ENCODE measurements around the gene DDX54. TPM values are rescaled to one million over a fixed set of nuclear protein-coding genes. Genes with fewer than 3 reads are reported as not detected.
"Not testable (repeated sequence)": the region's sequence is repeated elsewhere in the genome, so short reads cannot be mapped to it uniquely, and the experiment has no call there.

Gene DDX54
- total RNA-seq, 1 experiment from 2014 or later = 58.7 TPM

GRCh38 chr12:113144806-113145205, 40.5 kb downstream of the DDX54 start:
- DNase-seq (ENCODE audit: low read depth) = no peak

- no peak for DNase-seq (ENCODE audit: low read depth)
Observed at GRCh38 chr12:113143959-113144358, 41.3 kb downstream of the DDX54 start.

GRCh38 chr12:113142886-113143332, 42.4 kb downstream of the DDX54 start:
- DNase-seq (ENCODE audit: low read depth) = no peak

GRCh38 chr12:113142173-113142885, 42.9 kb downstream of the DDX54 start:
- DNase-seq (ENCODE audit: low read depth) = no peak

- DNase-seq (ENCODE audit: low read depth) = not testable (repeated sequence)
Observed at GRCh38 chr12:113141716-113142115, 43.6 kb downstream of the DDX54 start.

GRCh38 chr12:113140706-113141105, 44.6 kb downstream of the DDX54 start:
- DNase-seq (ENCODE audit: low read depth) = no peak

GRCh38 chr12:113138826-113139225, 46.5 kb downstream of the DDX54 start:
- DNase-seq (ENCODE audit: low read depth) = no peak

- no peak for DNase-seq (ENCODE audit: low read depth)
Observed at GRCh38 chr12:113137861-113138783, 47.2 kb downstream of the DDX54 start.

- no peak for DNase-seq (ENCODE audit: low read depth)
Observed at GRCh38 chr12:113136990-113137511, 48.2 kb downstream of the DDX54 start.

GRCh38 chr12:113136128-113136989, 48.9 kb downstream of the DDX54 start:
- no peak for DNase-seq (ENCODE audit: low read depth)

GRCh38 chr12:113135178-113136127, 49.8 kb downstream of the DDX54 start, which contains the start of gene RASAL1:
Gene RASAL1 (minus strand): TSS chr12:113135761. CDS start chr12:113135462, 299 bp downstream.
- no peak for DNase-seq (ENCODE audit: low read depth)

GRCh38 chr12:113134521-113134951, 50.7 kb downstream of the DDX54 start:
- no peak for DNase-seq (ENCODE audit: low read depth)

- no peak for DNase-seq (ENCODE audit: low read depth)
Observed at GRCh38 chr12:113134071-113134470, 51.2 kb downstream of the DDX54 start.

- no peak for DNase-seq (ENCODE audit: low read depth)
Observed at GRCh38 chr12:113133666-113134065, 51.6 kb downstream of the DDX54 start.

GRCh38 chr12:113133036-113133435, 52.2 kb downstream of the DDX54 start:
- no peak for DNase-seq (ENCODE audit: low read depth)

GRCh38 chr12:113131556-113131955, 53.7 kb downstream of the DDX54 start:
- no peak for DNase-seq (ENCODE audit: low read depth)

- DNase-seq (ENCODE audit: low read depth) = no peak
Observed at GRCh38 chr12:113130457-113131135, 54.7 kb downstream of the DDX54 start.

GRCh38 chr12:113129664-113130456, 55.4 kb downstream of the DDX54 start:
- DNase-seq (ENCODE audit: low read depth) = no peak

All from LHCN-M2 (cell line).